ENCODE results near the gene CFAP20DC. TPM values are rescaled to one million over a fixed set of nuclear protein-coding genes. Genes with fewer than 3 reads are reported as not detected.

The CFAP20DC gene
- total RNA-seq, 5 donors from 2014 or later (not counting 1 experiment from before 2014, with no cell fraction given) = 0.26 to 0.51 (median 0.28) TPM; not detected in 2

- Mint-ChIP-seq H3K9me3 (peaks cover 0 to 9% (median 3%) of the 10 kb centered on the region in 3 donors), H3K4me1 (no peaks in the 10 kb centered on the region), H3K36me3 (no peaks in the 10 kb centered on the region), H3K27ac (no peak overlapping the region), H3K27me3 (peaks cover 2 to 14% of the 10 kb centered on the region in 2 donors), H3K4me3 (no peak overlapping the region)
- no peaks in the 10 kb centered on the region for H3K9me3 ChIP-seq
- H3K27me3 ChIP-seq (replicated peaks in 1 of 2; ENCODE audit: control insufficient read depth in 2 of 2, extremely low read depth in 1 of 2, insufficient read depth in 2 of 2, low read length in 1 of 2) = no peaks in the 10 kb centered on the region
- ChIA-PET POLR2A (no interaction called here), CTCF (no interaction called here)
- no peak overlapping the region for H3K4me3 ChIP-seq (ENCODE audit: control insufficient read depth in 1 of 2, extremely low read depth in 1 of 2, low read length in 1 of 2)
- H3K36me3 ChIP-seq (ENCODE audit: control insufficient read depth in 2 of 2, extremely low read depth in 1 of 2, insufficient read depth in 1 of 2, low read length in 1 of 2) = no peaks in the 10 kb centered on the region
- WGBS (ENCODE audit: insufficient coverage) = 50% methylated on average over 1 of the region's 3 CpGs
- H3K27ac ChIP-seq (ENCODE audit: low read length) = no peak overlapping the region
- ATAC-seq (replicated peaks in 1 of 4) = no peak
- no peaks in the 10 kb centered on the region for H3K4me1 ChIP-seq (ENCODE audit: control insufficient read depth in 1 of 2, extremely low read depth in 1 of 2, insufficient read depth in 2 of 2, low read length in 2 of 2)
- DNase-seq = no peak
Observed at GRCh38 chr3:58737644-58738043, 312.2 kb downstream of the CFAP20DC start.

DNA sequence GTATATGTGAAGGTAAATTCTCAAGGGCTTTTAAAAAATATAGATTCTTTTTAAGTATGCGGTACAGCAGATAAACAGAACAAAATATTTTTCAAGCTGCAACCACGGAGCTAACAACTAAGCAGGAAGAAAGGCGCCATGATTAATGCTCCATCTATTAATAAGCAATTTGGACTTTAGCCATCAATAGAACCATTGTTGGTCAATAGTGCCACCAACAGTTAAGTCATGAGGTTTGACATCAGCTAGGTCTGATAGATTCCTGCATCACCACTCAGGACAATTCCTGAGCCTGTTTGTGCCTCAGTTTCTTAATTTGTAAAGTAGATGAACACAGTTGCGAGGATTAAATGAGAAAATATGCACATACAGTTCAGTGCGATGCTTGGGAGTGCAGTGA, 318.2 kb downstream of the CFAP20DC start:
- 91% methylated on average over 3 of the region's 5 CpGs for WGBS (ENCODE audit: insufficient coverage)
- peaks cover 0 to 3% of the 10 kb centered on the region in 2 experiments for H3K27me3 ChIP-seq (replicated peaks in 1 of 2; ENCODE audit: control insufficient read depth in 2 of 2, extremely low read depth in 1 of 2, insufficient read depth in 2 of 2, low read length in 1 of 2)
- no peak overlapping the region for H3K4me3 ChIP-seq (ENCODE audit: control insufficient read depth in 1 of 2, extremely low read depth in 1 of 2, low read length in 1 of 2)
- Mint-ChIP-seq H3K4me1 (no peaks in the 10 kb centered on the region), H3K36me3 (no peaks in the 10 kb centered on the region), H3K9me3 (peaks cover 0 to 7% (median 3%) of the 10 kb centered on the region in 3 donors), H3K27me3 (peaks cover 0 to 8% of the 10 kb centered on the region in 2 donors), H3K4me3 (no peak overlapping the region), H3K27ac (no peak overlapping the region)
- H3K9me3 ChIP-seq = no peaks in the 10 kb centered on the region
- DNase-seq (no peak), ATAC-seq (replicated peaks in 1 of 4) (no peak)
- no peaks in the 10 kb centered on the region for H3K4me1 ChIP-seq (ENCODE audit: control insufficient read depth in 1 of 2, extremely low read depth in 1 of 2, insufficient read depth in 2 of 2, low read length in 2 of 2)
- H3K27ac ChIP-seq (ENCODE audit: low read length) = no peak overlapping the region
- POLR2A ChIA-PET = no interaction called here
- H3K36me3 ChIP-seq (ENCODE audit: control insufficient read depth in 2 of 2, extremely low read depth in 1 of 2, insufficient read depth in 1 of 2, low read length in 1 of 2) = no peaks in the 10 kb centered on the region
- CTCF ChIA-PET = no interaction called here

DNA sequence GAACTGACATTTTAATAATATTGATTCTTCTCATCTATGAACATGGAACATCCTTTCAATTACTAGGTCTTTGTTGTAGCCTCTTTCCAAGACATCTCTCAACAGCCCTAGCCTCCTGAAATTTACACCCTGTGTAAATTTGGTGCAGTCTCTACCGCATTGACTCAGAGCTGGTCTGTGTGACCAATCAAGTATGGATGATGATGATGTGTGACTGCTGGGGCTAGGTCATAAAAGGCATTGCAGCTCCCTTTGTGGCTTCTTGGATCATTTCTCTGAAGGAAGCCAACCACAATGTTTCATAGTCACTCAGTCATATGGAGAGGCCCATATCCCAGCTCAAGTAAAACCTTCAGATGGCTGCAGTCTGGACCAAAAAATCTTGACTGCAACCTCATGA, 321.1 kb downstream of the CFAP20DC start:
- DNase-seq = no peak
- no peaks in the 10 kb centered on the region for H3K36me3 ChIP-seq (ENCODE audit: control insufficient read depth in 2 of 2, extremely low read depth in 1 of 2, insufficient read depth in 1 of 2, low read length in 1 of 2)
- no peak for ATAC-seq (replicated peaks in 1 of 4)

GRCh38 chr3:58725326-58725853, 324.4 kb downstream of the CFAP20DC start:
- DNase-seq = no peak
- no peaks in the 10 kb centered on the region for H3K36me3 Mint-ChIP-seq
- H3K27ac Mint-ChIP-seq = no peak overlapping the region
- peaks cover 0 to 7% (median 0%) of the 10 kb centered on the region in 3 donors for H3K9me3 Mint-ChIP-seq
- Histone ChIP-seq H3K27me3 (replicated peaks in 1 of 2; ENCODE audit: control insufficient read depth in 2 of 2, extremely low read depth in 1 of 2, insufficient read depth in 2 of 2, low read length in 1 of 2) (peaks cover 0 to 3% of the 10 kb centered on the region in 2 experiments), H3K27ac (ENCODE audit: low read length) (no peak overlapping the region), H3K36me3 (ENCODE audit: control insufficient read depth in 2 of 2, extremely low read depth in 1 of 2, insufficient read depth in 1 of 2, low read length in 1 of 2) (no peaks in the 10 kb centered on the region), H3K4me1 (ENCODE audit: control insufficient read depth in 1 of 2, extremely low read depth in 1 of 2, insufficient read depth in 2 of 2, low read length in 2 of 2) (no peaks in the 10 kb centered on the region), H3K4me3 (ENCODE audit: control insufficient read depth in 1 of 2, extremely low read depth in 1 of 2, low read length in 1 of 2) (no peak overlapping the region), H3K9me3 (no peaks in the 10 kb centered on the region)
- POLR2A ChIA-PET = no interaction called here
- no peaks in the 10 kb centered on the region for H3K4me1 Mint-ChIP-seq
- H3K4me3 Mint-ChIP-seq = no peak overlapping the region
- 60% methylated on average over 4 of the region's 7 CpGs for WGBS (ENCODE audit: insufficient coverage)
- peaks cover 0 to 4% of the 10 kb centered on the region in 2 donors for H3K27me3 Mint-ChIP-seq
- CTCF ChIA-PET = no interaction called here
- no peak for ATAC-seq (replicated peaks in 1 of 4)

More for the DNA sequence above, 321.1 kb downstream of the CFAP20DC start:
- WGBS (ENCODE audit: insufficient coverage) = no CpG with 5 or more reads among the region's 1 CpG
- no peak overlapping the region for H3K27ac ChIP-seq (ENCODE audit: low read length)
- no peaks in the 10 kb centered on the region for H3K9me3 ChIP-seq
- Mint-ChIP-seq H3K4me1 (no peaks in the 10 kb centered on the region), H3K27ac (no peak overlapping the region), H3K4me3 (no peak overlapping the region), H3K9me3 (peaks cover 0 to 7% (median 0%) of the 10 kb centered on the region in 3 donors), H3K27me3 (peaks cover 0 to 3% of the 10 kb centered on the region in 2 donors), H3K36me3 (no peaks in the 10 kb centered on the region)
- H3K27me3 ChIP-seq (replicated peaks in 1 of 2; ENCODE audit: control insufficient read depth in 2 of 2, extremely low read depth in 1 of 2, insufficient read depth in 2 of 2, low read length in 1 of 2) = peaks cover 0 to 3% of the 10 kb centered on the region in 2 experiments
- ChIA-PET CTCF (no interaction called here), POLR2A (no interaction called here)
- no peaks in the 10 kb centered on the region for H3K4me1 ChIP-seq (ENCODE audit: control insufficient read depth in 1 of 2, extremely low read depth in 1 of 2, insufficient read depth in 2 of 2, low read length in 2 of 2)
- no peak overlapping the region for H3K4me3 ChIP-seq (ENCODE audit: control insufficient read depth in 1 of 2, extremely low read depth in 1 of 2, low read length in 1 of 2)

DNA sequence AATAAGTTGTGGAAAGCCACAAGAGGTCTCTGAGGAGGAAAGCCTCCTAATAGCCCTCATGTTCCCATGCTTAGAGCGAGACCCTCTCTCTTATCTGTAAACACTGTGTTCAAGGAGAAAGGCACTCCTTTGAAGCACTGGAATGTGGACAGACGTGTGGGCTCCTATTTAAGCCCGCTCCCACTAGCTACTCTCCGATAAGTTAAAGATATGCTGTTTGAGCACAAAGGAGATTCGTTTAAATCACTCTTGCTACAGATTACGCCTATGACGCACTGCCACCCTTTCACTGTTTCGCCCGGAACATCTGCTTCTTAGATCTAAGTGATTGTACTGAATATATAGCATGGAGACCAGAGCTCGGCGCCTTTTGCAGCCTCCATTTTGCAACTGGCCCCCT, 325.5 kb downstream of the CFAP20DC start:
- DNase-seq = no peak
- Mint-ChIP-seq H3K27ac (no peak overlapping the region), H3K27me3 (peaks cover 0 to 8% of the 10 kb centered on the region in 2 donors), H3K9me3 (peaks cover 0 to 7% (median 0%) of the 10 kb centered on the region in 3 donors), H3K4me3 (no peak overlapping the region), H3K36me3 (no peaks in the 10 kb centered on the region), H3K4me1 (no peaks in the 10 kb centered on the region)
- no peaks in the 10 kb centered on the region for H3K4me1 ChIP-seq (ENCODE audit: control insufficient read depth in 1 of 2, extremely low read depth in 1 of 2, insufficient read depth in 2 of 2, low read length in 2 of 2)
- H3K27me3 ChIP-seq (replicated peaks in 1 of 2; ENCODE audit: control insufficient read depth in 2 of 2, extremely low read depth in 1 of 2, insufficient read depth in 2 of 2, low read length in 1 of 2) = no peaks in the 10 kb centered on the region
- H3K36me3 ChIP-seq (ENCODE audit: control insufficient read depth in 2 of 2, extremely low read depth in 1 of 2, insufficient read depth in 1 of 2, low read length in 1 of 2) = no peaks in the 10 kb centered on the region
- no peak overlapping the region for H3K4me3 ChIP-seq (ENCODE audit: control insufficient read depth in 1 of 2, extremely low read depth in 1 of 2, low read length in 1 of 2)
- no peak for ATAC-seq (replicated peaks in 1 of 4)
- POLR2A ChIA-PET = no interaction called here
- H3K27ac ChIP-seq (ENCODE audit: low read length) = no peak overlapping the region
- no CpG with 5 or more reads among the region's 11 CpGs for WGBS (ENCODE audit: insufficient coverage)
- CTCF ChIA-PET = no interaction called here
- H3K9me3 ChIP-seq = no peaks in the 10 kb centered on the region

DNA sequence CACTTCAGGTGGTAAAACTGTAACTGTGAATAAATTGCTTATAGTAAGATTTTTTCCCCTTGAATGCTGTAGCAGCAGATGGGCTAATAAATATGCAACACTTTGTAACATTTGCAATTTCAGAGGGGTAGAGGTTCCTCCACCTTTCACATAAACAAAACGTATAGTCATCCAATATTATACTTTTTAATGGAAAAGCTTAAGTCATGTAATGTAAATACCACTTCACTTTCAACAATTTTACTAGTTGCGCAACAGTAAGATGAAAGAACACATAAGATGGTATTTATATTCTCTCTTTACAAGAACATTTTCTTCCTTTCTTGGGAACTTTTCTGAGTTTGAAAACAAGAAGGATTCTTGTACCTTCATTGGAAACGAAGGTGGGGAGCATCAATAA, 326.7 kb downstream of the CFAP20DC start:
- H3K4me1 Mint-ChIP-seq = no peaks in the 10 kb centered on the region
- no peak overlapping the region for H3K27ac ChIP-seq (ENCODE audit: low read length)
- H3K4me1 ChIP-seq (ENCODE audit: control insufficient read depth in 1 of 2, extremely low read depth in 1 of 2, insufficient read depth in 2 of 2, low read length in 2 of 2) = no peaks in the 10 kb centered on the region
- H3K36me3 ChIP-seq (ENCODE audit: control insufficient read depth in 2 of 2, extremely low read depth in 1 of 2, insufficient read depth in 1 of 2, low read length in 1 of 2) = no peaks in the 10 kb centered on the region
- no peaks in the 10 kb centered on the region for H3K27me3 ChIP-seq (replicated peaks in 1 of 2; ENCODE audit: control insufficient read depth in 2 of 2, extremely low read depth in 1 of 2, insufficient read depth in 2 of 2, low read length in 1 of 2)
- H3K27me3 Mint-ChIP-seq = peaks cover 0 to 8% of the 10 kb centered on the region in 2 donors
- H3K4me3 ChIP-seq (ENCODE audit: control insufficient read depth in 1 of 2, extremely low read depth in 1 of 2, low read length in 1 of 2) = no peak overlapping the region
- 40% methylated on average over 1 of the region's 3 CpGs for WGBS (ENCODE audit: insufficient coverage)
- H3K4me3 Mint-ChIP-seq = no peak overlapping the region
- H3K36me3 Mint-ChIP-seq = no peaks in the 10 kb centered on the region
- ChIA-PET POLR2A (interaction anchor here in 1 of 2 donors (0.6 kb wide), 1 partner anchor 575 kb away, joined by 3 read pairs; no protein-coding TSS in a partner anchor), CTCF (no interaction called here)
- ATAC-seq (replicated peaks in 1 of 4) = no peak
- no peak for DNase-seq
- no peaks in the 10 kb centered on the region for H3K9me3 ChIP-seq
- H3K27ac Mint-ChIP-seq = no peak overlapping the region
- peaks cover 0 to 7% (median 0%) of the 10 kb centered on the region in 3 donors for H3K9me3 Mint-ChIP-seq

GRCh38 chr3:58722561-58722960, 327.3 kb downstream of the CFAP20DC start:
- ChIA-PET POLR2A (no interaction called here), CTCF (no interaction called here)
- Histone ChIP-seq H3K4me3 (ENCODE audit: control insufficient read depth in 1 of 2, extremely low read depth in 1 of 2, low read length in 1 of 2) (no peak overlapping the region), H3K4me1 (ENCODE audit: control insufficient read depth in 1 of 2, extremely low read depth in 1 of 2, insufficient read depth in 2 of 2, low read length in 2 of 2) (no peaks in the 10 kb centered on the region), H3K36me3 (ENCODE audit: control insufficient read depth in 2 of 2, extremely low read depth in 1 of 2, insufficient read depth in 1 of 2, low read length in 1 of 2) (no peaks in the 10 kb centered on the region), H3K27ac (ENCODE audit: low read length) (no peak overlapping the region), H3K9me3 (no peaks in the 10 kb centered on the region), H3K27me3 (replicated peaks in 1 of 2; ENCODE audit: control insufficient read depth in 2 of 2, extremely low read depth in 1 of 2, insufficient read depth in 2 of 2, low read length in 1 of 2) (no peaks in the 10 kb centered on the region)
- Mint-ChIP-seq H3K9me3 (peaks cover 0 to 7% (median 0%) of the 10 kb centered on the region in 3 donors), H3K4me3 (no peak overlapping the region), H3K36me3 (no peaks in the 10 kb centered on the region), H3K27ac (no peak overlapping the region), H3K4me1 (no peaks in the 10 kb centered on the region), H3K27me3 (peaks cover 0 to 8% of the 10 kb centered on the region in 2 donors)
- ATAC-seq (replicated peaks in 1 of 4) = no peak
- no CpG with 5 or more reads among the region's 4 CpGs for WGBS (ENCODE audit: insufficient coverage)
- no peak for DNase-seq
